ENCODE data around the gene DOP1B. TPM values are rescaled to one million over a fixed set of nuclear protein-coding genes. Genes with fewer than 3 reads are reported as not detected.

DOP1B gene
- total and polyA plus RNA-seq, 10 of the 15 experiments (the other 5 are each of a cell fraction or from before 2014, with no cell fraction given), result 1.2 to 12.2 (median 4.3) TPM

- intact Hi-C loops (cut with micrococcal nuclease; ENCODE audit: unreplicated experiment), result no loop called here
- POLR2A ChIA-PET, result interaction anchor here (0.7 kb wide), 1 partner anchor 78 kb away, joined by 3 read pairs; no protein-coding TSS in a partner anchor
- SMC1A ChIA-PET (ENCODE audit: uncharacterized antibody, unreplicated experiment), result no interaction called here
- RAD21 ChIA-PET (ENCODE audit: unreplicated experiment), result no interaction called here
- Histone ChIP-seq H3K4me3 (no peak overlapping the region), H3K9me3 (replicated peaks; ENCODE audit: control insufficient read depth, insufficient read depth, low read length) (no peaks in the 10 kb centered on the region; the same call in 2 of the 3 replicates), H3K4me2 (ENCODE audit: control insufficient read depth, insufficient read depth) (no peak overlapping the region), H3K36me3 (ENCODE audit: control insufficient read depth in 2 of 2, insufficient read depth in 2 of 2, low read length in 1 of 2) (no peaks in the 10 kb centered on the region), H3K4me1 (ENCODE audit: control insufficient read depth, insufficient read depth, low read length) (peaks cover 15% of the 10 kb centered on the region), H3K27ac (ENCODE audit: control insufficient read depth, insufficient read depth) (no peak overlapping the region), H3K9ac (ENCODE audit: control insufficient read depth, insufficient read depth, low read length) (no peak overlapping the region), H4K20me1 (ENCODE audit: control insufficient read depth, insufficient read depth) (no peaks in the 10 kb centered on the region), H2AFZ (ENCODE audit: control insufficient read depth, low read depth, low read length) (no peak overlapping the region), H3K79me2 (ENCODE audit: control insufficient read depth, insufficient read depth, low read length) (no peaks in the 10 kb centered on the region), H3K27me3 (replicated peaks in 1 of 2; ENCODE audit: control insufficient read depth in 2 of 2, insufficient read depth in 2 of 2, low read length in 1 of 2) (peaks cover 1 to 7% of the 10 kb centered on the region in 2 experiments; a peak in 3 of 4 replicates)
- CTCF ChIA-PET, result no interaction called here
- no TSS peak for BruUV-seq (replicated peaks)
- no peak for ATAC-seq
- FAIRE-seq, result no peak
- 82% methylated on average over 8 of the region's 8 CpGs for WGBS (ENCODE audit: insufficient coverage, insufficient replicate concordance, low lambda C conversion rate, missing lambda C conversion rate)
- in situ Hi-C loops (cut with MboI), result no loop called here
- DNase-seq (ENCODE audit: low read depth, low spot score), result no peak
- TF ChIP-seq JUNB (IDR thresholded peaks at IDR 0.05), result no peak
These were observed 23.9 kb upstream of the DOP1B start for GRCh38 chr21:36132696-36133095.

DNA sequence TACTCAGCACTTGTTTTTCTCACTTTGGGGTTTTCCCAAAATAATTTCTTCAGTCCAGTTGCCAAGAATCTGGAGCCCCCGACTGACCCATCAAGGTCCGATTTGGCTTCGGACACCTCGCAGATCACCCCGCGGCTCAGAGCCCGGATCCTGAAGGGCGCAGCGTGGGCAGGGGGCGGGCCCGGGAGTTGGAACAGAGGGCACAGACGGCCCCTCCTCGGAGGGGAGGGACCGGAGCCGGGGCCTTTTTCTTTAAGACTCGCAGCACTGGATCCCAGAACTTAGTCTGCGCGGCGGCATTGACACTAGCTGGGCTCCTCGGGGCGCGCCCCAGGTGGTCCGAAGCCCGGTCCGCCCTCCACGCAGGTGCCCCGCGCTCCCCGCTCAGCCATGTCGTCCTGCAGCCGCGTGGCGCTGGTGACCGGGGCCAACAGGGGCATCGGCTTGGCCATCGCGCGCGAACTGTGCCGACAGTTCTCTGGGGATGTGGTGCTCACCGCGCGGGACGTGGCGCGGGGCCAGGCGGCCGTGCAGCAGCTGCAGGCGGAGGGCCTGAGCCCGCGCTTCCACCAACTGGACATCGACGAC, 21.7 kb upstream of the DOP1B start, which contains the start of gene CBR3:
Gene CBR3, plus strand, starts transcription at position 277 of the 588 bp plus-strand sequence. Its CDS starts 114 bp downstream, at position 391.
- BruUV-seq (replicated peaks), result no TSS peak
- intact Hi-C loops (cut with micrococcal nuclease; ENCODE audit: unreplicated experiment), result no loop called here
- TF ChIP-seq LARP7 (IDR thresholded peaks at IDR 0.05), result 0 out of 2 replicates have a peak, but pooled peaks have one; percentile 25
- peak in 1 of 2 experiments; percentile 38; a peak in 1 of 3 replicates for TF ChIP-seq EGR1 (IDR thresholded peaks at IDR 0.05; ENCODE audit: borderline replicate concordance in 1 of 2, low read depth in 2 of 2, low read length in 2 of 2)
- no peak for TF ChIP-seq CBFB (IDR thresholded peaks at IDR 0.05; ENCODE audit: low read depth)
- no peak for TF ChIP-seq GATAD2B (conservative IDR thresholded peaks at IDR 0.05; ENCODE audit: low read depth)
- H3K9ac ChIP-seq (ENCODE audit: control insufficient read depth, insufficient read depth, low read length), result peak within 1 kb of the TSS; percentile 1; the same call in 1 of the 2 replicates
- H3K4me3 ChIP-seq, result peak within 1 kb of the TSS; percentile 73
- peak within 1 kb of the TSS; percentile 76 for H2AFZ ChIP-seq (ENCODE audit: control insufficient read depth, low read depth, low read length)
- H3K4me2 ChIP-seq (ENCODE audit: control insufficient read depth, insufficient read depth), result peak within 1 kb of the TSS; percentile 100
- H3K9me3 ChIP-seq (replicated peaks; ENCODE audit: control insufficient read depth, insufficient read depth, low read length), result no peaks in the 10 kb centered on the region; the same call in 2 of the 3 replicates
- peaks cover 15% of the 10 kb centered on the region for H3K4me1 ChIP-seq (ENCODE audit: control insufficient read depth, insufficient read depth, low read length)
- no peak within 1 kb of the TSS for H3K27ac ChIP-seq (ENCODE audit: control insufficient read depth, insufficient read depth)
- DNase-seq (ENCODE audit: low read depth, low spot score) (no peak), ATAC-seq (peak; percentile 42), FAIRE-seq (no peak)
- H3K27me3 ChIP-seq (replicated peaks in 1 of 2; ENCODE audit: control insufficient read depth in 2 of 2, insufficient read depth in 2 of 2, low read length in 1 of 2), result peaks cover 1 to 7% of the 10 kb centered on the region in 2 experiments; a peak in 3 of 4 replicates
- H3K36me3 ChIP-seq (ENCODE audit: control insufficient read depth in 2 of 2, insufficient read depth in 2 of 2, low read length in 1 of 2), result no peaks in the 10 kb centered on the region
- in situ Hi-C loops (cut with MboI), result no loop called here
- H4K20me1 ChIP-seq (ENCODE audit: control insufficient read depth, insufficient read depth), result no peaks in the 10 kb centered on the region
- CTCF ChIA-PET, result interaction anchor here (0.9 to 1.8 kb wide), 4 partner anchors 9 to 168 kb away, joined by 3 to 8 read pairs (median 4); no protein-coding TSS in a partner anchor
- RAD21 ChIA-PET (ENCODE audit: unreplicated experiment), result interaction anchor here (1.2 kb wide), 1 partner anchor 196 kb away, joined by 3 read pairs; no protein-coding TSS in a partner anchor
- H3K79me2 ChIP-seq (ENCODE audit: control insufficient read depth, insufficient read depth, low read length), result no peaks in the 10 kb centered on the region
- POLR2A ChIA-PET, result no interaction called here
- 1% methylated on average over 49 of the region's 53 CpGs for WGBS (ENCODE audit: insufficient coverage, insufficient replicate concordance, low lambda C conversion rate, missing lambda C conversion rate)
- SMC1A ChIA-PET (ENCODE audit: uncharacterized antibody, unreplicated experiment), result no interaction called here
